ENCODE results near the gene CER1.

- TF ChIP-seq ZNF274 (IDR thresholded peaks at IDR 0.05; ENCODE audit: low read depth, low read length) (no peak), YY1 (IDR thresholded peaks at IDR 0.05; ENCODE audit: insufficient read depth, insufficient read length) (no peak)
Measured at GRCh38 chr9:14686168-14686567, 36.4 kb downstream of the CER1 start.
